ENCODE measurements around the gene EVI2B.

GRCh38 chr17:31321481-31321880 is 7.6 kb upstream of the EVI2B start, which contains the start of gene EVI2A:
- TF ChIP-seq CTCF (IDR thresholded peaks at IDR 0.05) (no peak), POLR2A (IDR thresholded peaks at IDR 0.05) (no peak)

Data from thyroid gland (tissue), 4 donors.